ENCODE data around the gene FHAD1.

FHAD1 gene

GRCh38 chr1:15249081-15249480 is 2.1 kb downstream of the FHAD1 start:
- DNase-seq: no peak

GRCh38 chr1:15251857-15252835 is 5.1 kb downstream of the FHAD1 start:
- no peak for DNase-seq

DNA sequence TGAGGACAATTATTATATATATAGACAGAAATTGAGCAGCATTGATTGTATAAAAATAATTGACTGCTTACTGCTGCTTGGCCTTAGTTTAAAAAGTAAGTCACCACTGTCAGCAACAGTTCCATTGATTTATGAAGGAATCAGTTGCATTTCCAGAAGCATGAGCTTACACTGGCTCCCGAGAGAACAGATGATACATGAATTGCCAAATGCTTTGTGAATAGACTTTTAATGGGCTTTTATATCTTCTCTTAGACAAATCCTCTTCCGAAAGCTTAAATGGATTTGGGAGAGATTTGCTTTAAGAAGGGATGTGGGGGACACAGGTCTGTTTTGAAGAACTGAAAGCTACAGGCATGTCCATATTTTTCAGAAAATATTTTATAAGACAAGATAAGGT is 7.5 kb downstream of the FHAD1 start:
- DNase-seq: no peak

GRCh38 chr1:15255582-15256149 is 8.6 kb downstream of the FHAD1 start:
- DNase-seq: no peak

- DNase-seq: no peak
These were observed 9.6 kb downstream of the FHAD1 start for GRCh38 chr1:15256584-15256983.

GRCh38 chr1:15257309-15257708 is 10.3 kb downstream of the FHAD1 start:
- no peak for DNase-seq

GRCh38 chr1:15258833-15259621 is 12.0 kb downstream of the FHAD1 start:
- no peak for DNase-seq

- DNase-seq: no peak
These were observed 12.6 kb downstream of the FHAD1 start for GRCh38 chr1:15259622-15260007.

DNA sequence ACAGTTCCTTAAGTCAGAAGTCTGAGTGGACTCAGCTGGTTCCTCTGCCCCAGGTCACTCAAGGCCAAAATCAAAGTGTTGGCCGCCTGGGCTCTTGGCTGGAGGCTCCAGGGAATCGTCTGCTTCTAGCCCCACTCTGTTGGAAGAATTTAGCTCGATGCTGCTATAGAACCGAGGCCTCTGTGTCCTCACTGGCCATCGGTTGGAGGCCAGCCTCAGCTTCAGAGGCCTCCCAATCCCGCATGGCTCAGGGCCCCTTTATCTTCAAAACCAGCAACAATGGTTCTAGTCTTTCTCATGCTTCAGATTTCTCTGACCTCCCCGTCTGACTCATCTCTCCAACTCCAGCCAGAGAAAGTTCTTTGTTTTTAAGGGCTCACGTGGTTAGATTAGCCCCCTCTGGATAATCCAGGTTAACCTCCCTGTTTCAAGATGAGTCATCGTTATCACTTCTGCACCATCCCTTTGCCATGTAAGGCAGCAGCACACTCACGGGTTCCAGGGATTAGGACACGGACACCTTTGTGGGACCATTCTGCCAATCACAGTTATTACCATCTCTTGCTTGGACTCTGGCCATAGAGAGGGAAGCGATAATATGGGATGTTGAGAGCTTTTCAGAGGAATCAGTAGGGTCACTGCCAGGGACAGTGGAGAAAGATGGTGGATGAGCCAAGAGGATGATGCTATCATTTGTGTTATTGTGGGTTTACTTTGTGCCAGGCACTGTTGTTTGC is 13.6 kb downstream of the FHAD1 start:
- no peak for DNase-seq

DNA sequence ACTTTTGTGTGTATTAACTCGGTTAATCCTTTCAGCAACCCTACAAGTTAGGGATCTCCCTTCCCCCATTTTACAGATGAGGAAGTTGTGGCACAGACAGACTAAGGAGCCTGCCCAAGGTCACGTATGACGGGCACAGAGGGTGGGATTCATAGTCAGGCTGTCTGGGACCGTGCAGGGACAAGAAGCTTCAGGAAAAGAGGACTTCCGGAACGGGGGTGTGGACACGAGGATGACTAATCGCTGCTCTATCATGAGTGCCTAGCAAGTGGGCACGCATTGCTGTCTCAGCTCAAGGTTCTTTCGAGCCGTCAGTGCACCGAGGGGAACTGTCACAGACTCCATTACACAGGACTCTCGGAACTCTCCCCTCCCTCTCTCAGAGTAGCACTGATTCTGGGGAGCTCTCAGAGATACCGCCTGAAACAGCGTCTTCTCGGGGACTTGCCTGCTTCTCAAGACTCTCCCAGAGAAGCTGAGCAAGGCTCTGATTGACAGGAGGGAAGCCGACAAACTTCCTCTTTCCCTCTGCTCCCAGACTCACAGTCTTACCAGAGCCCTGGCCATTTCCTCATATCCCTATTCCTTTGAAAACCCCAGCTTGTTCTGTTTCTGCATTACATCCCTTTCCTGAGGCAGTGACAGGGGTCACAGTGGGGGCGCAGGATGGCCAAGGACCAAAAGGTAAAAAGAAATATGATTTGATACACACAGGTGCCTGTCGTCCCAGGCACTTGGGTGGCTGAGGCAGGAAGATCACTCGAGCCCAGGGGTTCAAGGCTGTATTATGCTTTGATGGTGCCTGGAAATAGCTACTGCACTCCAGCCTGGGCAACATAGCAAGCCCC is 14.4 kb downstream of the FHAD1 start:
- no peak for DNase-seq

DNA sequence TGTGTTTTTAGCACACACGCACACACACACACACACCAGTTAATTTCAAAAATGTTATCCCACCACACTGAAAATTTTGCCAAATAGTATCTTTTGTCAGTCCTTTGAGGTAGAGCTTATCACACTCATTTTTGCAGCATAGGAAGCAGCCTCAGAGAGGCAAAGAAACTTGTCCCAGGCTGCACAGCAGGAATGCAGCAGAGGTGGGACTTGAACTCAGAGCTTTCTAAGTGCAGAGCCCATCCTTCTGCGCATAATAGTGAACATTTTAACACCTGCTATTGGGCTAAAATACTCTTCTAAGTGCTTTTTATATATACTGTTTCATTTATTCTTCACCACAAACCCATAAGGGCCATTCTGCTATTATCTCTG is 15.0 kb downstream of the FHAD1 start:
- DNase-seq: no peak

- no peak for DNase-seq
These were observed 15.7 kb downstream of the FHAD1 start for GRCh38 chr1:15262706-15263105.

- DNase-seq: no peak
These were observed 17.7 kb downstream of the FHAD1 start for GRCh38 chr1:15264769-15265168.

- DNase-seq: no peak
These were observed 24.2 kb downstream of the FHAD1 start for GRCh38 chr1:15271196-15271595.

DNA sequence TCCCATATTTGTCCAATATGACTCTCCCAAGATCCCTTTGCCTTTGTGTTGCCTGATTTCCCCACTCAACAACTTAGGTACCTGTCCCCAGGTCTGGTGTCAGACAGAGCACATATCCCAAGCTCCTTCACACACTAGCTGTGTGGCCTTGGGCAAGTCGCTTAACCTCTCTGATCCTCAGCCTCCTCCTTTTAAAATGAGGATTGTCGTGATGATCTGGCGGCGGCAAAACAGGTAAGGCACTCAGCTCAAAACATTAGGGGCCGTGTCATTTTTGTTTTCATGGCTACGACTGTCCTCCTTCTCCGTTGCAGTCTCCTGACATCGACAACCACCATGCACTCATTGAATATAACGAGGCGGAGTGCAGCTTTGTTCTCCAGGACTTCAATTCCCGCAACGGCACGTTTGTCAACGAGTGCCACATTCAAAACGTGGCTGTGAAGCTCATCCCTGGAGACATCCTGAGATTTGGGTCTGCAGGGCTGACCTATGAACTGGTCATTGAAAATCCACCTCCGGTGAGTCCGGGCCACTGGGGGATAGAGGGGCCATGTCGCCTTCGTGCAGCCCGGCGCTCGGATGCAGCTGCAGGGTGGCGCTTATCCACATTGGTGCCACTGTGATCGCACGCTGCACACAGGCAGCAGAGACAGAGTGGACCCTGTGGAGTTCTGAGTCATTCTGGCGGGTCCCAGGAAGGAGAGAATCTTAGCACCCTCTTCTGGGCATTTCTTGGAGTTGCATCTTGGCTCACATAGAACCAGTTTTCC is 25.2 kb downstream of the FHAD1 start:
- peak; percentile 98 for DNase-seq

GRCh38 chr1:15272782-15273127 is 25.7 kb downstream of the FHAD1 start:
- DNase-seq: no peak

DNA sequence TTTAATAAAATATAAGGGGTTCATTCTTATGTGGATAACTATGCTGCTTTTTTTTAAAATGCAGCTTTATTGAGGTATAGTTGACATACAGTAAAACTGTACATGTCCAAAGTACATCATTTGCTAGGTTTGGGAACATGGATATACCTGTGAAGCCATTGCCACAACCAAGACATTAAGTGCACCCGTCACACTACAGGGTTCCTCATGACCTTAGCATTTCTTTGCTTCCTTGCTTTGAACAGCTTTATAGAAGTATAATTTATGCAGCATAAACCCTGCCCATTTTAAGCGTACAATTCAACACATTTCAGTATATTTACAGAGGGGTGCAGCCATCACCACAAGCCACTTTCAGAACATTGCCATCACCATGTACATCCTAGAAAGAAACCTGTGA is 26.3 kb downstream of the FHAD1 start:
- no peak for DNase-seq

GRCh38 chr1:15275921-15276683 is 29.1 kb downstream of the FHAD1 start:
- DNase-seq: no peak

GRCh38 chr1:15276691-15277446 is 29.8 kb downstream of the FHAD1 start:
- DNase-seq: no peak

DNA sequence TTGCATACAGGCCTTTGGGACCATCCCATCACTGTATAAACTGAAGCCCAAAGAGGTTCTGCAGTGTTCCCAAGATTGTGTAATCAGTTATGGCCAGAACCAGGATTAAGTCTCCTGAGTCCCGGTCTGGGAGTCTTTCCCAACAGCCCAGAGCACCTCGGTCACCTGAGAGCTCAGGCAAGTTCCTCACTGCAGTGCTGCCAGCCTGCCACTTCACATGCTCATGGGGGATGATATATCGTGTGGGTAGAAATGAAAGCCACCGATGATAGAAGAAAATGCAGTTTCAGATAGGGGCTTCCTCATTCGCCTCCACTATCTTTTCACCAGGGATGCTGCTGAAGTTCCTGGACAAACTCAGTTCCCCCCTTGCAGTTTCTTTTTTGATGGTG is 30.4 kb downstream of the FHAD1 start:
- DNase-seq: no peak
